ENCODE results near the gene FASTKD1.
"Not testable (repeated sequence)": the region's sequence is repeated elsewhere in the genome, so short reads cannot be mapped to it uniquely, and the experiment has no call there.

FASTKD1 gene

DNA sequence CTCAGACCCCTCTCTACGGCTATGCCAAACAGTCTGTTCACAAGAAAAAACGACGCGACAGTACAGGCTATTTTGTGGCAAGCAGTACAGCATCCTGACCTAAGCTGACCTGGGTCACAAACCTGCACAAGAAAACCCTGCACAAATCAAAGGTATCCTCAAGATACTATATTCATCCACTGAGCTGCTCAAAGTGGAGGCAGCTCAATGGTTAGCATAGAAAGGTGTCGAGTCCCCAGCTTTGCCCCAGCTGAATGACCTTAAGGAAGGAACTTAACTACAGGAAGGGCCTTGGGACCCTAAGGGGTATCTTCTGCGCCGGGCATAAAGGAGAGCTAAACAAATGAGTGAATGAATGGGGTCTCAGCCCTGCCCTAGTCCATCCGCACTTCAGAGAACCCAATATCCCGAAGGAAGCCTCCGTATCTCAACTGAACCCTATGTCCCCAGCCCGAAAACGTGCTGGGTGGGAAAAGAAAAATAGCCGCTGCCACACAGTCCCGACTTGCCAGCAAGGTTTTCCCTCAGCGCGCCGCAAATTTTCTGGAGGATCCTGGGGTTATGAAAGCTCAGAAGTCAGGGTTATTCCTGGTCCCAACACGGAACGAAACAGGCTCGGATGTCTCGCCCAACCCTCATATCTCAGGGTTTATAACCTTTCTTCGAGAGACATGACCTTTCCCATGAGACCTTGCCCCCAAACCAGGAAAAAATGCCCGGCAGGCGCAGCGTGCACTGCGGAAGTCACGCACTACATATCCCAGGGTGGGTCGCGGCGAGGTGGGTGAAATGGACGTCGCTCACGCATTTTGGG lies at the start of gene FASTKD1:
FASTKD1 (minus strand) TSS at position 706 of the 814 bp plus-strand sequence. CDS start 1,836 bp downstream, outside the sequence.
- DNase-seq = no peak

- DNase-seq = no peak
Measured at GRCh38 chr2:169623235-169623634, 49.6 kb upstream of the FASTKD1 start.

DNA sequence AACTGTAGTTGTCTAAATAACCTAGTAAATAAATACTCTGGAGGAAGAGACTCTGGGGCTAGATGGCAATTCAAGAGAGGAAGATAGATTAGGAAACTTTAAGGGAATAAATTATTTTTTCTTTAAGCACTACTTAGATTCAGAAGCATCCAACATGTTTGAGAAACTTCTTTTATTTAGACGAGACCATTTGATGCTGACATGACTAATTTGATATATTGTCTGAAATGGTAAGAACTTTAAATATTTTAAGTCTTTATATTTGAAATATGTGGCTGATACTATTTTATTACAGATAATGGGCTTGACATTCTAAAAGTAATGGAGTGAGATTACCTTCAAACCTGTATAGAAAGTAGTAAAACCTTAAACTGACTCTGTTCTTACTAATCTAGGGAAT lies 46.8 kb upstream of the FASTKD1 start:
- DNase-seq = no peak

- DNase-seq = no peak
Measured at GRCh38 chr2:169619946-169620345, 46.3 kb upstream of the FASTKD1 start.

DNA sequence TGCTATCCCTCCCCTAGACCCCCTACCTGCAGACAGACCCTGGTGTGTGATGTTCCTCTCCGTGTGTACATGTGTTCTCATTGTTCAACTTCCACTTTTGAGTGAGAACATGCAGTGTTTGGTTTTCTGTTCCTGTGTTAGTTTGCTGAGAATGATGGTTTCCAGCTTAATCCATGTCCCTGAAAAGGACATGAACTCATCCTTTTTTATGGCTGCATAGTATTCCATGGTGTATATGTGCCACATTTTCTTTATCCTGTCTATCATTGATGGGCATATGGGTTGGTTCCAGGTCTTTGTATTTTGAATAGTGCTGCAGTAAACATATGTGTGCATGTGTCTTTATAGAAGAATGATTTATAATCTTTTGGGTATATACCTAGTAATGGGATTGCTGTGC lies 42.3 kb upstream of the FASTKD1 start:
- DNase-seq = not testable (repeated sequence)

- no peak for DNase-seq
Measured at GRCh38 chr2:169613876-169614275, 40.2 kb upstream of the FASTKD1 start.

GRCh38 chr2:169609264-169609663 lies 35.6 kb upstream of the FASTKD1 start:
- DNase-seq = no peak

- no peak for DNase-seq
Measured at GRCh38 chr2:169599568-169599967, 25.9 kb upstream of the FASTKD1 start.

DNA sequence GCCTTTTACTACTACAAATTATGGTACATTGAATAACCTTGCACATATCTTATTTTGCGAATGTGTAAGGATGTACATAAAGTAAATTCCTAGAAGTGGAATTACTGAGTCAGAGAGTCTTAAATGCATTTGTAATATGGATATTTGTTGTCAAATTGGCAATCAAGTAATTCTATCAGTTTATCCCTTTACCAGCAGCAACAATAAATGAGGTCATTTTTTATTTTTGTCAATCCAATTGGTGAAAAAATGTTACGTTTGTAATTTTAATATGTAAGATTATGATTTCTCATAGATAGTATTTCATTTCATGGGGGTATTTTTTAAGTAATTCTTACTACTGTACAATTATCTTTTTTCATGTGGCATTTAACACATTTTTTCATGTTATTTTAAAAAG lies 25.3 kb upstream of the FASTKD1 start:
- no peak for DNase-seq

DNA sequence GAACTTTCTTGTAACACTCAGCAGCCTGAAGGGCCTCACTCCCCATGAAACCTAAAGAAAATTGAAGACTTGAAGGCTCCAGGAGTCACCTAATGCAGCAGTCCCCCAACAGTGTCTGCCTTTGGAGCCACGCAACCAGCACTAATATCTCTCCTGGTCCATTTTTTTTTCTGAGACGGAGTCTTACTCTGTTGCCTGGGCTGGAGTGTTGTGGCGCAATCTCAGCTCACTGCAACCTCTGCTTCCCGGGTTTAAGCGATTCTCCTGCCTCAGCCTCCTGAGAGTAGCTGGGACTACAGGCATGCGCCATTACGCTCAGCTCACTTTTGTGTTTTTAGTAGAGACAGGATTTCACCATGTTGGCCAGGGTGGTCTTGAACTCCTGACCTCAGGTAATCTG lies 22.9 kb upstream of the FASTKD1 start:
- DNase-seq = not testable (repeated sequence)

DNA sequence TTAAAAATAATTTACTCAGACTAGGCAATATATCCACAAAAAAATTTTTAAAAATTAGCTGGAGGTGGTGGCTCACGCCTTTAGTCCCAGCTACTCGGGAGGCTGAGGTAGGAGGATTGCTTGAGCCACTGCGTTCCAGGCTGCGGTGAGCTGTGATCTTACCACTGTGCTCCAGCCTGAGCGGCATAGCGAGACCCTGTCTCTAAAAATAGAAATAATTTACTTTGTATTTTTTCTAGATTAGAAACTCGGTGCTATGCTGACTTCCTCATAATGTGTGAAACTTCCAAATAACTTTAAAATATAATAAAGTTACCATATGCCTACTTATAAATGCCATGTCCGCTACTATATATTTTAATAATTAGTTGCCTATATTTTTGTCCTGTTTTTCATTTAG lies 17.1 kb upstream of the FASTKD1 start:
- DNase-seq = no peak

GRCh38 chr2:169585673-169586072 lies 12.0 kb upstream of the FASTKD1 start:
- DNase-seq = no peak

DNA sequence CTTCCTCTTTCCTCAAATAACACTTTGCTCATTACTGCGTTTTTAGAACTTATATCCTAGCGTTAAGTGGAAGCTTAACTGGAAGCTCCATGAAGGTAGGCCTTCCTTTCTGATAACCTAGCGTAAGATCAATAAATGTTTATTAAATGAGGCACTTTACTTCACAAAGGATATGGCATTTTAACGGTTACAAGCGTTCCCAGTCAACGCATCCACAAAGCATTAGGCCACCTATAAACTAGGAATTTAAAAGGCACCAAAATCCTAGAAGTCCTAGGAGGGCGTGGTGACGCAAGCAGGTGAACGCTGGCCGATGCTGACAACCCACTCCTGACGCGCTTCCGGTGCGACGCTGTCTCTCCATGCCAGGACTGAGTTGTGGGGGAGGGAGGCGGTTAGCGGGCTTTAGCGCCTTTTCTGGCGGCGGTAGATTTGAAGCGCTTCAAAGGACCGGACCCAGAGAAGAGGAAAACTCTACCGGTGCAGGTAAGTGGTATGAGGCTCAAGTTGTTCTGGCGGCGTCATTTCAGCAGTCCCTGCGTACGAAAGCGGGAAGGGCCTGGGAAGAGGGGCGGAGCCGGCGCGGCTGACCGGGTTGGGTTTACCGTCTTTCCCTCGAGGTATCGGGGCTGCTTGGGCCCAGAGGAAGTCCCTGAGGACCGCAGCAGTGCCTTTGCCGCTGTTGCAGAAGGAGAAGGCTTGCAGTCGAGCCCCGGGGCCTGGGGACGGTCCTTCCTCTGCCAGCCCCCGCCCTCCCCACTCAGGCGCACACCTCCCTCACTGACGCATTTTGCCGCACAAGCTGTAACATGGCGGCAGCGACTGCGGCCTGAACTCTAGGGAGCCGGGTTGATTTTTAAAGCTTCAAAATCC lies 10.6 kb upstream of the FASTKD1 start, which contains the start of gene PPIG:
PPIG (plus strand) TSS at position 347 of the 873 bp plus-strand sequence. CDS start 19,691 bp downstream, outside the sequence.
- no peak for DNase-seq

DNA sequence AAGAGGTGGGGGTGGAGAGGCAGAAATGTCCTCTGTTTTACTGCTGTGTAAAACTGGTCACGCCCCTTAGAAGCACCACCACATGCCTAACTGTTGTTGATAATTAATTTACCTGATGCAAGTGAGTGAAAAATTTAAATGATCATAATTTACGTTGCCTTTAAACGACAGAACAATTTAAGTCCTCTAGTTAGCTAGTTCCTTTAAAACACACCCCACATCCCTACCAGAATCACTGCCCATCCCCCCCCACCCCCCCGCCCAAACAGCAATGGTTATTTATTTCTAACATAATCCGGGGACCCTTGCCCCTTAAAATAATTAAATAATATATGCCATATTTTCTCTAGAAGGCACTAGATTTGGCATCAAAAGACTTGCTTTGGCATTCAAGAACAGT lies 9.9 kb upstream of the FASTKD1 start:
- no peak for DNase-seq

DNA sequence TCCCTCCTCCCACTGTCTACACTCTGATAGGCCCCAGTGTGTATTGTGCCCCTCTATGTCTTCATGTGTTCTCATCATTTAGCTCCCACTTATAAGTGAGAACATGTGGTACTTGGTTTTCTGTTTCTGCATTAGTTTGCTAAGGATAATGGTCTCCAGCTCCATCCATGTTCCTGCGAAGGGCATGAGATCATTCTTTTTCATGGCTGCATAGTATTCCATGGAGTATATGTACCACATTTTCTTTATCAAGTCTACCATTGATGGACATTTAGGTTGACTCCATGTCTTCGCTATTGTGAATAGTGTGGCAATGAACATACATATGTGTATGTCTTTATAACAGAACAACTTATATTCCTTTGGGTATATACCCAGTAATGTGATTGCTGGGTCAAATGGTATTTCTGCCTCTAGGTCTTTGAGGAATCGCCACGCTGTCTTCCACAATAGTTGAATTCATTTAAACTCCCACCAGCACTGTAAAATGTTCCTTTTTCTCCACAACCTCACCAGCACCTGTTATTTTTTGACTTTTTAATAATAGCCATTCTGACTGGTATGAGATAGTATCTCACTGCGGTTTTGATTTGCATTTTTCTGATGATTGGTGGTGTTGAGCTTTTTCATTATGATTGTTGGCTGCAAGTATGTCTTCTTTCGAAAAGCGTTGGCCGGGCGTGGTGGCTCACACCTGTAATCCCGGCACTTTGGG lies 9.0 kb upstream of the FASTKD1 start:
- DNase-seq = not testable (repeated sequence)

- DNase-seq = no peak
Measured at GRCh38 chr2:169579044-169579443, 5.4 kb upstream of the FASTKD1 start.

- not testable (repeated sequence) for DNase-seq
Measured at GRCh38 chr2:169575264-169575663, 1.6 kb upstream of the FASTKD1 start.

GRCh38 chr2:169574539-169574938 lies 874 bp upstream of the FASTKD1 start:
- DNase-seq = not testable (repeated sequence)

- no peak for DNase-seq
Measured at GRCh38 chr2:169573974-169574299, 272 bp upstream of the FASTKD1 start.

- no peak for DNase-seq
Measured at GRCh38 chr2:169572821-169573159, 875 bp downstream of the FASTKD1 start.

- DNase-seq = no peak
Measured at GRCh38 chr2:169572189-169572588, 1.5 kb downstream of the FASTKD1 start.

DNA sequence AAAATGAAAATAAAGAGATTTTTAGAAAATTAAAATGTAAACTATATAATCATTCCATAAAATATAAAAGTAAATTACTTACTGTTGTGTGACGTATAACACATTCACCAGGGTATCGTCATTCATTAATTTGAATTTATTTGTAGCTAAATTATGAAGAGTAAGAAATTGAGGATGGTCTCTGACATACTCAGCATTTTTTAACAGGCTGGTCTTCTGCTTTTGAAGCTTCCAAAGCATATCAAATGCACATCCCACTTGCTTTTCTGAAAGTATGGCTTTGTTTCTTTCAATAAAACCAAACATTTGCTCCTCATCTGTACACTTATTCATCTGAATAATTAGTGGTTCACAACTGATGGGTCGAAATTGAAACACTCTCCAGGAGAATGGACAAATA lies 2.1 kb downstream of the FASTKD1 start:
- DNase-seq = no peak

- not testable (repeated sequence) for DNase-seq
Measured at GRCh38 chr2:169570752-169571151, 2.9 kb downstream of the FASTKD1 start.
